A549 treated with AZD2906 at 1 μM for 4 hours (cell line): ENCODE results near the gene PCDHB4. TPM values are rescaled to one million over a fixed set of nuclear protein-coding genes. Genes with fewer than 3 reads are reported as not detected.

Experiments used
- total RNA-seq: library from RNA; stranded (reverse); fragments of 200-300 nt; extraction: Qiagen RNA extraction; gene quantifications from 5 replicates; pipeline ENCODE4 v1.2.3, GENCODE V29; 2022

PCDHB4 gene
- total RNA-seq: 0.03 to 0.12 TPM (median 0.06 TPM) in 5 replicates

DNA sequence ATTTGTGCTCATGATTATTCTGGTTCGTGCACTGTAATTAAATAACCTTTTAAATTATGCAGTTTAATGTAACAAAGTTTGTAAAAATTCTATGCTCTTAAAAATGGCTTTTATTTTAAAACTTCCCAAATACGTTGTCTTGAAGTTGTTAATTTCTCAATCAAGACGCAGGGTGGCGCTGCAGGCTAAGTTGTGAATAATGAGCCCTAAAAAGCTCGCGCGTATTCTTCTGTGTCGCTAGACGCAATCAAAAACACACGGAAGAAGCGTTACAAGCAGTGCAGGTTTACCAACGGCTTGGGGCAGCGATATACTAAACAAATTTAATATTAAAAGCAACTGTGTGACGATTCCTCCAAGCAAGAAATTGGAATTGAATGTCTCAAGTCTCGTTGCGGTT is at the start of gene PCDHB4:
Gene PCDHB4, plus strand, starts transcription at position 256 of the 400 bp plus-strand sequence. CDS start 181 bp downstream, outside the sequence.

DNA sequence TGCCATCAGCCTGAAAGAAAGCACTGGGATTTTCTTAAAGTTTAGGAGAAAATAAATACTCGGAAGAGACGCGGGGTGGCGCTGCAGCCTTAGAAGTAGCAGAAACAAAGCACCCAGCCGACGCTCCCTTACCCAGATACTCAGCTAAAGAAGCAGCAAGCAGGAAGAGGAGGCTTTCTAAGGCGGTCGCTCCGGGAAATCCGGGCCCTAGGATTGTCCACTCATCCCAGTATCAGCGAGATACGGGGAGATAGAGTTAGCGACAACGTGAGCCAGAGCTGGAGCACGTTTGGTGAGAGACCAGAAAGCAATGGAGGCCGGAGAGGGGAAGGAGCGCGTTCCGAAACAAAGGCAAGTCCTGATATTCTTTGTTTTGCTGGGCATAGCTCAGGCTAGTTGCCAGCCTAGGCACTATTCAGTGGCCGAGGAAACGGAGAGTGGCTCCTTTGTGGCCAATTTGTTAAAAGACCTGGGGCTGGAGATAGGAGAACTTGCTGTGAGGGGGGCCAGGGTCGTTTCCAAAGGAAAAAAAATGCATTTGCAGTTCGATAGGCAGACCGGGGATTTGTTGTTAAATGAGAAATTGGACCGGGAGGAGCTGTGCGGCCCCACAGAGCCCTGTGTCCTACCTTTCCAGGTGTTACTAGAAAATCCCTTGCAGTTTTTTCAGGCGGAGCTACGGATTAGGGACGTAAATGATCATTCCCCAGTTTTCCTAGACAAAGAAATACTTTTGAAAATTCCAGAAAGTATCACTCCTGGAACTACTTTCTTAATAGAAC is 26.9 kb upstream of the PCDHB4 start, which contains the start of gene PCDHB2:
Gene PCDHB2, plus strand, starts transcription at position 135 of the 782 bp plus-strand sequence. Its CDS starts 176 bp downstream, at position 311.

DNA sequence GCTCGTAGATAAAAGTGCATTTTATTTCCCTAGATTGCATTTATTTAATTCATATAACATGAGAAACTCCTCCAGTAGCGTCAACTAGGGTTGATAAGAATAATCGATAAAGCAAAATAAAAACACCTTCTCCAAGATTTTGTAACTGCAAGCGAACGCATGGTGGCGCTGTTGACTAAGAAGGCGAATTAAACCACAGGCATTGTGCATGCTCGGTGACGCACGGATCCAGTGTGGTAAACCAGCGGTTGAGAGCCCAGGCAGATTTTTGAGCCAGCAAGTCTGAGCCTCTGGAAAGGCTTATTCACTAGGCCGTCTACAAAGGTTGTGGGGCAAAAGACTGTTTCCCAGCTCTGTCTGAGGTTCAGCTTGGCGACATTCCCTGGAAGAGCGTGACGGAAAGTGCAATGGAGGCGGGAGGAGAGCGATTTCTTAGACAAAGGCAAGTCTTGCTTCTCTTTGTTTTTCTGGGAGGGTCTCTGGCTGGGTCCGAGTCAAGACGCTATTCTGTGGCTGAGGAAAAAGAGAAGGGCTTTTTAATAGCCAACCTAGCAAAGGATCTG is 21.3 kb upstream of the PCDHB4 start, which contains the start of gene PCDHB3:
Gene PCDHB3, plus strand, starts transcription at position 231 of the 563 bp plus-strand sequence. Its CDS starts 177 bp downstream, at position 408.

DNA sequence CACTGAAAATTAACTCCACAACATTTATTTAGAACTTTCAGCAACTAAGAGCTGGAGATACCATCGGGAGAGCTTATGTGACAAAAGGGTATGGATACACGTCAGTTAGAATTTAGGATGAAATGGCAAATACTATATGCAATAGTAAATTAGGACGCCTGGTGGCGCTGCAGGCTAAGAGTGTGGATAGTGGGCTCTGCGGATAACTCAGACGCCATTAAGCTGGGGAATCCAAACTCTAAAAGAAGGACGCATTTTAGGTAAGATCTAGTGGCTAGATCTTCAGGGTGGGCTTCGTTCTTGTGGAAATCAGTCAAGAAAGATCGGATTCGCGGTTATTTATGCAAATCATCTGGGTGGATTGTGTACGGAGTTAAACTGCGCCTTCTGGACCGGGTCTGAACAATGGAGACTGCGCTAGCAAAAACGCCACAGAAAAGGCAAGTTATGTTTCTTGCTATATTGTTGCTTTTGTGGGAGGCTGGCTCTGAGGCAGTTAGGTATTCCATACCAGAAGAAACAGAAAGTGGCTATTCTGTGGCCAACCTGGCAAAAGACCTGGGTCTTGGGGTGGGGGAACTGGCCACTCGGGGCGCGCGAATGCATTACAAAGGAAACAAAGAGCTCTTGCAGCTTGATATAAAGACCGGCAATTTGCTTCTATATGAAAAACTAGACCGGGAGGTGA is 13.6 kb downstream of the PCDHB4 start, which contains the start of gene PCDHB5:
Gene PCDHB5, plus strand, starts transcription at position 177 of the 688 bp plus-strand sequence. Its CDS starts 229 bp downstream, at position 406.

DNA sequence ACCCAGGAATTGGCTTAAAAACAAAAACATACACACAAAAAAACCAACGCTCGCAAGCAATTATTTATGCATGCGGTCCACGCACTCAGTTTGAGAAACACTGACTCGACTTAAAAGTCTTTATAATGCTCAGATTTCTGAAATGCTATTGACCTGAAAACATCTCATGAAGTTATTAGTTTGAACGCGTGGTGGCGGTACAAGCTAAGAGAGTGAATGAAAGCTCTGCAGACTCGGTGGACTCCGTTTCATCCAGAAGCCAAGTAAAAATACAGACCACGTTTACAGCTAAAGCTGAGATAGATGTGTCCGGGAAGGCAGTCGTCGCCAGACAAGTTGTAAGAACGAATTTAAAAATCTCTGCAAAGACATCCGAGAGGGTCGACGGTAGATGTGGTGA is 28.2 kb downstream of the PCDHB4 start, which contains the start of gene PCDHB6:
Gene PCDHB6, plus strand, starts transcription at position 246 of the 400 bp plus-strand sequence. CDS start 201 bp downstream, outside the sequence.

DNA sequence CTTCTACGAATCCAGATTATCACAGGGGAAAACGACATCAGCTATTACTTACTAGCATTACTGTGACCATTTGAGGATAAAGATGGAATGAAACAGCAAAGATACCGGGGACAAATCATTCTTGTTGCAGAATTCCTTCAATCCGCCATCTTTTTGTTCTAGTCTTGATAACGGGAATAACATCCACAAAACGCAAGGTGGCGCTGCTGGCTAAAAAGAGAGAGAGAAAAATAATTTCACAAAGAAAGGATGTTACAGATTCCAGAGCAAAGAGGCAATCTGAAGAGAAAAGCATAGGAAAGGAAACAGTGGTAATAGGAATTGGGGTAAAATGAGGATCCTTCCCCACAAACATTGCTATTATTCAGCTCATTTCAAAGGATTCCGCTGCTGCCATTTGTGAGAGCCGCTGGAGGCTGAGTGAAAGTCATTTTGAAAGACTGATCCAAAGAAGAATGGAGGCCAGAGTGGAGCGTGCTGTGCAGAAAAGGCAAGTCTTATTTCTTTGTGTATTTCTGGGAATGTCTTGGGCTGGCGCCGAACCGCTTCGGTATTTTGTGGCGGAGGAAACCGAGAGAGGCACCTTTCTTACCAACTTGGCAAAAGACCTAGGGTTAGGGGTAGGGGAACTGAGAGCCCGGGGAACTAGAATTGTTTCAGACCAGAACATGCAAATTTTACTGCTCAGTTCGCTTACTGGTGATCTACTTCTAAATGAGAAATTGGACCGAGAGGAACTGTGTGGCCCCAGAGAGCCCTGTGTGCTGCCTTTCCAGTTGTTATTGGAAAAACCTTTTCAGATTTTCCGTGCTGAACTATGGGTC is 51.0 kb downstream of the PCDHB4 start, which contains the start of gene PCDHB7:
Gene PCDHB7, plus strand, starts transcription at position 264 of the 824 bp plus-strand sequence. Its CDS starts 192 bp downstream, at position 456.

Other genes starting within 250 kb of the PCDHB4 start
- gene PCDHA12, start 246.5 kb upstream of the PCDHB4 start, total RNA-seq: 3.0 to 3.2 TPM (median 3.1 TPM) in 5 replicates
- gene PCDHA13, start 239.7 kb upstream of the PCDHB4 start, total RNA-seq: 0.03 to 0.06 TPM (median 0.05 TPM) in 5 replicates
- 1.7 to 2.2 TPM (median 1.9 TPM) in 5 replicates for gene PCDHAC1, start 195.5 kb upstream of the PCDHB4 start, total RNA-seq
- gene PCDHAC2, start 155.3 kb upstream of the PCDHB4 start, total RNA-seq: 3.2 to 5.7 TPM (median 3.6 TPM) in 5 replicates
- not detected in 5 replicates for gene PCDHB1, start 70.4 kb upstream of the PCDHB4 start, total RNA-seq
- 2.6 to 5.2 TPM (median 3.4 TPM) in 5 replicates for gene PCDHB2, start 27.2 kb upstream of the PCDHB4 start, total RNA-seq
- gene PCDHB3, start 21.3 kb upstream of the PCDHB4 start, total RNA-seq: 0.02 to 0.03 TPM (median 0.02 TPM) in 3 of 5 replicates, not detected in the others
- gene PCDHB5, start 13.4 kb downstream of the PCDHB4 start, total RNA-seq: 1.3 to 1.7 TPM (median 1.4 TPM) in 5 replicates
- gene PCDHB6, start 28.2 kb downstream of the PCDHB4 start, total RNA-seq: 0.84 to 1.1 TPM (median 0.90 TPM) in 5 replicates
- gene PCDHB7, start 50.8 kb downstream of the PCDHB4 start, total RNA-seq: 0.01 to 0.03 TPM (median 0.02 TPM) in 3 of 5 replicates, not detected in the others
- 0.24 to 0.28 TPM (median 0.26 TPM) in 5 replicates for gene PCDHB8, start 56.0 kb downstream of the PCDHB4 start, total RNA-seq
- gene PCDHB16, start 60.6 kb downstream of the PCDHB4 start, total RNA-seq: 0.02 to 0.13 TPM (median 0.06 TPM) in 5 replicates
- 0.01 to 0.09 TPM (median 0.02 TPM) in 4 of 5 replicates, not detected in the other for gene PCDHB9, start 65.3 kb downstream of the PCDHB4 start, total RNA-seq
- gene PCDHB10, start 70.5 kb downstream of the PCDHB4 start, total RNA-seq: 0.02 to 0.06 TPM (median 0.03 TPM) in 3 of 5 replicates, not detected in the others
- gene PCDHB11, start 77.8 kb downstream of the PCDHB4 start, total RNA-seq: 0.05 to 0.08 TPM (median 0.07 TPM) in 5 replicates
- gene PCDHB12, start 86.9 kb downstream of the PCDHB4 start, total RNA-seq: 0.01 to 0.02 TPM in 2 of 5 replicates, not detected in the others
- 0.03 to 0.08 TPM (median 0.06 TPM) in 5 replicates for gene PCDHB13, start 92.1 kb downstream of the PCDHB4 start, total RNA-seq
- gene PCDHB14, start 101.5 kb downstream of the PCDHB4 start, total RNA-seq: 0.03 to 0.09 TPM (median 0.06 TPM) in 5 replicates
- 0.03 to 0.13 TPM (median 0.07 TPM) in 5 replicates for gene PCDHB15, start 123.6 kb downstream of the PCDHB4 start, total RNA-seq
- not detected in 5 replicates for gene SLC25A2, start 182.2 kb downstream of the PCDHB4 start, total RNA-seq
- gene TAF7, start 199.0 kb downstream of the PCDHB4 start, total RNA-seq: 59.3 to 79.3 TPM (median 67.9 TPM) in 5 replicates
- gene PCDHGA1, start 208.7 kb downstream of the PCDHB4 start, total RNA-seq: 0.23 to 0.32 TPM (median 0.27 TPM) in 5 replicates
- gene PCDHGA2, start 216.9 kb downstream of the PCDHB4 start, total RNA-seq: 0.40 to 0.74 TPM (median 0.53 TPM) in 5 replicates
- 0.02 to 0.03 TPM in 2 of 5 replicates, not detected in the others for gene PCDHGA3, start 222.0 kb downstream of the PCDHB4 start, total RNA-seq
- 1.4 to 1.9 TPM (median 1.7 TPM) in 5 replicates for gene PCDHGB1, start 228.3 kb downstream of the PCDHB4 start, total RNA-seq
- gene PCDHGA4, start 233.2 kb downstream of the PCDHB4 start, total RNA-seq: 0.06 to 0.13 TPM (median 0.11 TPM) in 5 replicates
- 0.05 to 0.08 TPM (median 0.07 TPM) in 5 replicates for gene PCDHGB2, start 238.2 kb downstream of the PCDHB4 start, total RNA-seq
- gene PCDHGA5, start 242.3 kb downstream of the PCDHB4 start, total RNA-seq: 0.13 to 0.17 TPM (median 0.16 TPM) in 5 replicates
- 0.11 to 0.23 TPM (median 0.14 TPM) in 5 replicates for gene PCDHGB3, start 248.4 kb downstream of the PCDHB4 start, total RNA-seq